H1 (cell line): Measurements from ENCODE around the gene SEH1L. TPM values are rescaled to one million over a fixed set of nuclear protein-coding genes. Genes with fewer than 3 reads are reported as not detected.

Experiments
- CTCF ChIA-PET: fragments of 300-600 bp; sonication (Branson Sonifier 250); formaldehyde crosslinking; loops from one replicate; lab custom pipeline; 2021; ENCODE audit not compliant: partially characterized antibody; lab: Charles Lee
- POLR2A ChIA-PET: fragments of 300-600 bp; sonication (Branson Sonifier 250); formaldehyde crosslinking; loops from one replicate; lab custom pipeline; 2021; ENCODE audit warnings: inconsistent platforms; ENCODE audit not compliant: partially characterized antibody; lab: Charles Lee
- DNase-seq, 2 experiments: peaks; one replicate each; pipeline versions ENCODE4 v3.0.0 to v3.0.0-alpha.2; 2010 to 2022; ENCODE audit warnings: low spot score in 2 of 2, low read depth in 1 of 2, mixed read lengths in 1 of 2
- FAIRE-seq: peaks from 2 replicates; lab custom pipeline; 2011; peaks lifted over from hg19 to GRCh38; lab: Jason Lieb, UNC
- H2AFZ ChIP-seq: 2 replicates; pipeline ENCODE4 v1.8.1; 2012; ENCODE audit warnings: low read length, inconsistent platforms
- H2AK5ac ChIP-seq: 2 replicates; pipeline ENCODE4 v1.6.1; 2013; ENCODE audit warnings: low read depth, low read length
- H2BK120ac ChIP-seq: replicated peaks from 2 replicates; pipeline ENCODE3; 2013; ENCODE audit warnings: low read depth, low read length, inconsistent platforms
- H2BK12ac ChIP-seq: 2 replicates; pipeline ENCODE4 v1.6.1; 2013; ENCODE audit warnings: low read depth, low read length
- H2BK15ac ChIP-seq: 2 replicates; pipeline ENCODE4 v1.6.1; 2013; ENCODE audit warnings: low read length
- H2BK20ac ChIP-seq: 2 replicates; pipeline ENCODE4 v1.6.1; 2013; ENCODE audit warnings: low read length
- H2BK5ac ChIP-seq: 2 replicates; pipeline ENCODE4 v1.6.1; 2013; ENCODE audit warnings: low read depth, low read length
- H3K14ac ChIP-seq: 2 replicates; pipeline ENCODE4 v1.6.1; 2013; ENCODE audit warnings: inconsistent platforms; ENCODE audit not compliant: insufficient read length
- H3K18ac ChIP-seq: 2 replicates; pipeline ENCODE4 v1.6.1; 2013; ENCODE audit warnings: low read length; ENCODE audit errors: extremely low read depth
- H3K23ac ChIP-seq: 2 replicates; pipeline ENCODE4 v1.6.1; 2013; ENCODE audit warnings: inconsistent platforms; ENCODE audit not compliant: insufficient read length
- H3K23me2 ChIP-seq: 2 replicates; pipeline ENCODE4 v1.6.1; 2013; ENCODE audit warnings: low read depth, low read length
- H3K27ac ChIP-seq: 2 replicates; pipeline ENCODE4 v1.6.1; 2011; ENCODE audit warnings: low read depth, low read length, inconsistent platforms
- H3K27me3 ChIP-seq, 4 experiments: replicated peaks in 1 of 4; 1 replicate in 1 of 4; 2 replicates in 3 of 4; pipeline versions ENCODE4 v1.6.1 to v1.8.1; 2011 to 2013; ENCODE audit warnings: low read length in 3 of 4, mild to moderate bottlenecking in 3 of 4, inconsistent platforms in 2 of 4, mixed read lengths in 2 of 4, moderate library complexity in 1 of 4; ENCODE audit not compliant: control insufficient read depth in 3 of 4, insufficient read depth in 3 of 4; ENCODE audit errors: extremely low read depth in 1 of 4
- H3K36me3 ChIP-seq, 4 experiments: 2 replicates each; pipeline versions ENCODE4 v1.6.1 to v1.8.1; 2011 to 2013; ENCODE audit warnings: mild to moderate bottlenecking in 4 of 4, low read length in 3 of 4, moderate library complexity in 2 of 4, control low read depth in 1 of 4, inconsistent platforms in 1 of 4; ENCODE audit not compliant: insufficient read depth in 4 of 4, control insufficient read depth in 2 of 4
- H3K4ac ChIP-seq: replicated peaks from 2 replicates; pipeline ENCODE3; 2013; ENCODE audit warnings: low read length, low read depth, mixed read lengths, inconsistent platforms; ENCODE audit not compliant: insufficient read length
- H3K4me1 ChIP-seq, 4 experiments: replicated peaks in 1 of 4; 1 replicate in 1 of 4; 2 replicates in 3 of 4; pipeline versions ENCODE4 v1.6.1 to v1.8.1; 2011 to 2013; ENCODE audit warnings: low read length in 3 of 4, inconsistent platforms in 2 of 4, mixed read lengths in 1 of 4; ENCODE audit not compliant: insufficient read depth in 4 of 4, control insufficient read depth in 3 of 4
- H3K4me2 ChIP-seq, 2 experiments: 2 replicates each; pipeline versions ENCODE4 v1.6.1 to v1.8.1; 2011 to 2013; ENCODE audit warnings: low read depth in 2 of 2, low read length in 2 of 2, control low read depth in 1 of 2, inconsistent platforms in 1 of 2, mild to moderate bottlenecking in 1 of 2; ENCODE audit not compliant: insufficient read depth in 1 of 2
- H3K4me3 ChIP-seq, 4 experiments: fragments of 200-600, 300-600 bp in 1 of 4; sonication (generic), shearing (Covaris generic), sonication (Bioruptor Twin) in 1 of 4; 2 replicates each; pipeline versions ENCODE4 v1.5.1 to v1.8.1; 2011 to 2016; ENCODE audit warnings: low read length in 4 of 4, low read depth in 3 of 4, control low read depth in 2 of 4, inconsistent platforms in 2 of 4, mild to moderate bottlenecking in 2 of 4, mixed read lengths in 1 of 4, moderate library complexity in 1 of 4; ENCODE audit not compliant: insufficient read depth in 2 of 4; ENCODE audit errors: extremely low read depth in 1 of 4
- H3K56ac ChIP-seq: replicated peaks from 2 replicates; pipeline ENCODE3; 2013; ENCODE audit warnings: low read depth, mild to moderate bottlenecking, mixed read lengths, low read length, inconsistent platforms; ENCODE audit not compliant: insufficient read length
- H3K79me1 ChIP-seq: 2 replicates; pipeline ENCODE4 v1.6.1; 2013; ENCODE audit warnings: low read depth, low read length, control low read depth
- H3K79me2 ChIP-seq, 2 experiments: 2 replicates each; pipeline versions ENCODE4 v1.6.1 to v1.8.1; 2012 to 2013; ENCODE audit warnings: low read length in 2 of 2, mild to moderate bottlenecking in 2 of 2, inconsistent platforms in 1 of 2; ENCODE audit not compliant: insufficient read depth in 2 of 2, control insufficient read depth in 1 of 2
- H3K9ac ChIP-seq, 4 experiments: replicated peaks in 1 of 4; 1 replicate in 1 of 4; 2 replicates in 3 of 4; pipeline versions ENCODE4 v1.6.1 to v1.8.1; 2011 to 2013; ENCODE audit warnings: low read depth in 3 of 4, low read length in 3 of 4, control low read depth in 2 of 4, mild to moderate bottlenecking in 2 of 4, moderate library complexity in 2 of 4, inconsistent platforms in 1 of 4; ENCODE audit errors: extremely low read depth in 1 of 4
- H3K9me3 ChIP-seq, 2 experiments: 2 replicates each; pipeline versions ENCODE4 v1.6.1 to v1.8.1; 2012 to 2013; ENCODE audit warnings: mild to moderate bottlenecking in 2 of 2, moderate library complexity in 2 of 2, control low read depth in 1 of 2, inconsistent platforms in 1 of 2, low read depth in 1 of 2, low read length in 1 of 2, mixed read lengths in 1 of 2; ENCODE audit not compliant: insufficient read depth in 2 of 2
- H4K20me1 ChIP-seq, 2 experiments: replicated peaks in 1 of 2; 2 replicates each; pipeline versions ENCODE3 to v1.8.1; 2011 to 2013; ENCODE audit warnings: inconsistent platforms in 2 of 2, low read length in 2 of 2, mild to moderate bottlenecking in 1 of 2; ENCODE audit not compliant: insufficient read depth in 2 of 2, control insufficient read depth in 1 of 2
- H4K5ac ChIP-seq: 2 replicates; pipeline ENCODE4 v1.6.1; 2013; ENCODE audit warnings: low read length, low read depth, mixed read lengths, inconsistent platforms; ENCODE audit not compliant: insufficient read length
- H4K8ac ChIP-seq: 2 replicates; pipeline ENCODE4 v1.8.0; 2013; ENCODE audit warnings: mild to moderate bottlenecking, moderate library complexity, low read length, inconsistent platforms; ENCODE audit not compliant: insufficient read depth; ENCODE audit errors: extremely low read depth
- H4K91ac ChIP-seq: replicated peaks from 2 replicates; pipeline ENCODE3; 2013; ENCODE audit warnings: low read length, mixed read lengths, inconsistent platforms; ENCODE audit not compliant: insufficient read length
- E2F6 ChIP-seq: IDR thresholded peaks from 2 replicates; pipeline ENCODE4 v1.6.1; 2012; ENCODE audit warnings: inconsistent platforms
- FOSL1 ChIP-seq: IDR thresholded peaks from 2 replicates; pipeline ENCODE4 v1.6.1; 2011; ENCODE audit warnings: mild to moderate bottlenecking, low read depth, low read length, moderate library complexity; ENCODE audit not compliant: insufficient read depth
- GTF2F1 ChIP-seq: IDR thresholded peaks from 2 replicates; pipeline ENCODE4 v1.6.1; 2012; ENCODE audit warnings: low read depth, low read length, improper control_type of control experiment, borderline replicate concordance
- JUND ChIP-seq: IDR thresholded peaks from 2 replicates; pipeline ENCODE4 v1.6.1; 2011; ENCODE audit warnings: mild to moderate bottlenecking, improper control_type of control experiment, low read length
- NRF1 ChIP-seq: IDR thresholded peaks from 2 replicates; pipeline ENCODE4 v1.6.1; 2011; ENCODE audit warnings: mild to moderate bottlenecking, low read depth, low read length, improper control_type of control experiment
- RAD21 ChIP-seq, 2 experiments: IDR thresholded peaks in 1 of 2; conservative IDR thresholded peaks in 1 of 2; 2 replicates each; pipeline ENCODE4 v1.6.1; 2011; ENCODE audit warnings: low read depth in 2 of 2, low read length in 2 of 2, improper control_type of control experiment in 1 of 2, inconsistent platforms in 1 of 2, mild to moderate bottlenecking in 1 of 2, moderate library complexity in 1 of 2
- SIN3A ChIP-seq, 2 experiments: IDR thresholded peaks in 1 of 2; conservative IDR thresholded peaks in 1 of 2; 2 replicates each; pipeline ENCODE4 v1.6.1; 2011 to 2012; ENCODE audit warnings: low read length in 2 of 2, improper control_type of control experiment in 1 of 2, low read depth in 1 of 2, mild to moderate bottlenecking in 1 of 2
- SP4 ChIP-seq: IDR thresholded peaks from 2 replicates; pipeline ENCODE4 v1.6.1; 2012; ENCODE audit warnings: low read length, inconsistent platforms
- SRF ChIP-seq: IDR thresholded peaks from 2 replicates; pipeline ENCODE4 v1.6.1; 2011; ENCODE audit warnings: mild to moderate bottlenecking, low read depth, low read length, moderate library complexity
- SUZ12 ChIP-seq: fragments of 200-600 bp; sonication (generic); IDR thresholded peaks from 2 replicates; pipeline ENCODE4 v1.6.1; 2012; ENCODE audit warnings: mild to moderate bottlenecking, inconsistent platforms, low read length, moderate library complexity, mixed read lengths
- TAF7 ChIP-seq: optimal IDR thresholded peaks from 2 replicates; pipeline ENCODE3; 2011; ENCODE audit warnings: low read depth, mild to moderate bottlenecking, inconsistent platforms, low read length, moderate library complexity, borderline replicate concordance
- TBP ChIP-seq: IDR thresholded peaks from 2 replicates; pipeline ENCODE4 v1.6.1; 2011; ENCODE audit warnings: low read depth, low read length, improper control_type of control experiment
- TEAD4 ChIP-seq: IDR thresholded peaks from 2 replicates; pipeline ENCODE4 v1.6.1; 2012; ENCODE audit warnings: low read depth, low read length, inconsistent platforms, mixed read lengths
- WGBS, 2 experiments: shearing (Covaris generic) in 1 of 2; methylation state at CpG; one replicate each; pipeline versions ENCODE4 v1.1.6 to v1.1.7; 2013 to 2015; ENCODE audit warnings: low lambda C conversion rate in 2 of 2, mixed read lengths in 2 of 2, inconsistent platforms in 1 of 2, low coverage in 1 of 2, missing lambda C conversion rate in 1 of 2; ENCODE audit not compliant: insufficient replicate concordance in 2 of 2, insufficient coverage in 1 of 2, insufficient read length in 1 of 2; ENCODE audit errors: extremely low coverage in 1 of 2, missing lambda C conversion rate in 1 of 2; 5-methylcytosine and 5-hydroxymethylcytosine counted together
- polyA plus RNA-seq, 7 experiments: library from polyadenylated mRNA; depleted of rRNA in 3 of 7; stranded (reverse) in 5 of 7; unstranded in 2 of 7; fragments of >200 nt in 5 of 7; fragments of 200-250 nt in 2 of 7; gene quantifications; 1 replicate in 5 of 7; 2 replicates in 1 of 7; 4 replicates in 1 of 7; pipeline versions ENCODE4 v1.2.1 to v1.2.3, GENCODE V29; 2011 to 2013; ENCODE audit warnings: missing spikeins in 2 of 7, mixed read lengths in 2 of 7
- total RNA-seq: library from RNA; stranded (reverse); fragmentation: NEBNext Ultra II Directional; extraction: Animal tissue kit (Norgen Biotek cat#: 25700); gene quantifications from 2 replicates; pipeline ENCODE4 v1.2.1, GENCODE V29; 2021

SEH1L gene
- total and polyA plus RNA-seq, 2 of the 8 experiments (the other 6 are each of a cell fraction or from before 2014, with no cell fraction given) = 41.7 to 96.7 TPM

GRCh38 chr18:13017247-13017875, 69.5 kb downstream of the SEH1L start:
- Histone ChIP-seq H3K9me3 (no peaks in the 10 kb centered on the region), H2BK12ac (no peak overlapping the region), H3K4me2 (no peak overlapping the region), H2BK20ac (no peak overlapping the region), H4K8ac (no peak overlapping the region), H3K14ac (no peak overlapping the region), H3K23me2 (no peaks in the 10 kb centered on the region), H3K56ac (no peak overlapping the region), H4K5ac (no peak overlapping the region), H3K4ac (no peak overlapping the region), H3K79me1 (no peaks in the 10 kb centered on the region), H3K27ac (no peak overlapping the region), H4K91ac (no peak overlapping the region), H2BK15ac (no peak overlapping the region), H3K18ac (no peak overlapping the region), H4K20me1 (peaks cover 0 to 4% of the 10 kb centered on the region in 2 experiments), H3K9ac (no peak overlapping the region), H3K27me3 (no peaks in the 10 kb centered on the region), H2BK120ac (no peak overlapping the region), H3K23ac (no peak overlapping the region), H3K36me3 (peaks cover 13 to 55% (median 27%) of the 10 kb centered on the region in 4 experiments; a peak in 7 of 8 replicates), H3K4me3 (no peak overlapping the region), H2BK5ac (no peak overlapping the region), H2AFZ (no peak overlapping the region), H3K79me2 (no peaks in the 10 kb centered on the region), H3K4me1 (no peaks in the 10 kb centered on the region), H2AK5ac (no peak overlapping the region)
- no peak for DNase-seq
- no peak for FAIRE-seq
- WGBS, 2 experiments = 96% methylated on average over 2 of the region's 2 CpGs; no CpG with 5 or more reads in 1 of the 2 experiments
- ChIA-PET POLR2A (no interaction called here), CTCF (no interaction called here)
- TF ChIP-seq SRF (no peak), NRF1 (no peak), E2F6 (no peak), SUZ12 (no peak), TAF7 (no peak), RAD21 (IDR thresholded peaks at IDR 0.05 in 1 of 2, conservative IDR thresholded peaks at IDR 0.05 in 1 of 2; ENCODE audit: low read depth in 2 of 2, low read length in 2 of 2) (no peak), FOSL1 (no peak), TBP (no peak), SP4 (no peak), SIN3A (conservative IDR thresholded peaks at IDR 0.05 in 1 of 2, IDR thresholded peaks at IDR 0.05 in 1 of 2; ENCODE audit: low read depth in 1 of 2, low read length in 2 of 2) (no peak), GTF2F1 (no peak), TEAD4 (no peak), JUND (no peak)
